ENCODE measurements around the gene ZEB1. TPM values are rescaled to one million over a fixed set of nuclear protein-coding genes. Genes with fewer than 3 reads are reported as not detected.
"Not testable (repeated sequence)": the region's sequence is repeated elsewhere in the genome, so short reads cannot be mapped to it uniquely, and the experiment has no call there.

The ZEB1 gene
- total RNA-seq, 1 donor from 2014 or later: 162 TPM

DNA sequence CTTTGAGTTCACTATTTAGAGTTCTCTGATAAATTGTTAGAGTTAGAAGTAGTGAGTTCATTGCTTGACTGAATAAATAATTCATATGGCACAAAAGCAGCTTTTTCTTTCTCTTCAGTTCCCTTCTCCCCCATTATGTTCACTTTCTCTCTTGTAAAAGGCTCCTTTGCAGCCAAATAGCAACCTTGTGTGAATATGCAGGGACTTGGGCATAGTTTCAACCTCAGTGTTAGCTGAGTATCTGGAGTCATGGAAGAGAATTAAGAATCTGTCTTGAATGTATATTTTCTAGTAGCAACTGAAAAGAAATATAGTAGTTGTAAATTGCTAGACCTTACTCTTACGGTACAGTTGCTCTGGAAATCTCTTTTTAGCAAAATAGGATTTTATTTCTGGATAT, 31.9 kb downstream of the ZEB1 start:
- Mint-ChIP-seq H3K36me3 (ENCODE audit: unreplicated experiment) (no peaks in the 10 kb centered on the region), H3K9me3 (ENCODE audit: unreplicated experiment) (no peaks in the 10 kb centered on the region), H3K27ac (ENCODE audit: unreplicated experiment) (no peak overlapping the region), H3K4me3 (ENCODE audit: unreplicated experiment) (no peak overlapping the region), H3K27me3 (ENCODE audit: unreplicated experiment) (no peaks in the 10 kb centered on the region), H3K4me1 (ENCODE audit: low read depth, unreplicated experiment) (peaks cover 53% of the 10 kb centered on the region)
- DNase-seq: no peak
- TF ChIP-seq, protein P1, sequence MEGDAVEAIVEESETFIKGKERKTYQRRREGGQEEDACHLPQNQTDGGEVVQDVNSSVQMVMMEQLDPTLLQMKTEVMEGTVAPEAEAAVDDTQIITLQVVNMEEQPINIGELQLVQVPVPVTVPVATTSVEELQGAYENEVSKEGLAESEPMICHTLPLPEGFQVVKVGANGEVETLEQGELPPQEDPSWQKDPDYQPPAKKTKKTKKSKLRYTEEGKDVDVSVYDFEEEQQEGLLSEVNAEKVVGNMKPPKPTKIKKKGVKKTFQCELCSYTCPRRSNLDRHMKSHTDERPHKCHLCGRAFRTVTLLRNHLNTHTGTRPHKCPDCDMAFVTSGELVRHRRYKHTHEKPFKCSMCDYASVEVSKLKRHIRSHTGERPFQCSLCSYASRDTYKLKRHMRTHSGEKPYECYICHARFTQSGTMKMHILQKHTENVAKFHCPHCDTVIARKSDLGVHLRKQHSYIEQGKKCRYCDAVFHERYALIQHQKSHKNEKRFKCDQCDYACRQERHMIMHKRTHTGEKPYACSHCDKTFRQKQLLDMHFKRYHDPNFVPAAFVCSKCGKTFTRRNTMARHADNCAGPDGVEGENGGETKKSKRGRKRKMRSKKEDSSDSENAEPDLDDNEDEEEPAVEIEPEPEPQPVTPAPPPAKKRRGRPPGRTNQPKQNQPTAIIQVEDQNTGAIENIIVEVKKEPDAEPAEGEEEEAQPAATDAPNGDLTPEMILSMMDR (IDR thresholded peaks at IDR 0.05; ENCODE audit: partially characterized antibody, unreplicated experiment): no peak

DNA sequence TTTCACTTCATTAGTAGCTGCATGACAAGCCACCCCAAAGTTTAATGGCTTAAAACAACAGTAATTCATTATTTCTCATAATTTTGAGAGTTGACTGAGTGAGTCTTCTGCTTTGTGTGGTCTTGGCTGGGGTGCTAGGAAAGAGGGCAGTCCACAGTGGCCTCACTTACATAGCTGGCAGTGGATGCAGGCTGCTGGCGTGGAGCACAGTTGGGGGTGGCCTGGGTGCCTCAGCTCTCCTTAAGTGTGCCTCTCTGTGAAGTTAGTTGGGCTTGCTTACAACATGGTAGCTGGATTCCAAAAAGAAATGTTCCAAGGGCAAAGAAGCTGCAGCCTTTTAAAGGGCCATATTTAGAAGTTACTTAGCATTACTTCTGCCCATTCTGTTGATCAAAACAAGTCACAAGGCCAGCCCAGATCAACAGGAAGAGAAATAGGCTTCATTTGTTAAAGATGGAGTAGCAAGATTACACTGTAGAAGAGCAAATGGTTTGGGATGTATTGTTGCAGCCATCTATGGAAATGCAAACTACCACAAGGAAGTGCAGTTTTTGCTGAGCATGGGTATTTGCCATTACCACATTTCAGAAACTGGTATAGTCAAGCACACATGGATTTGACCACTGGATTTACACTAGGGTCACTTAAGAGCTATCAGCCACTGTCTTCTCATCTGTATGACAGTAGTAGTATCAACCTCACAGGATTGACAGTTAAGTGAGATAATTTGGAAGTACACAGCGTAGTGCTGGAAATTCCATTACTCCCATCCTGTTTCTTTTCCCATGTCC, 33.6 kb downstream of the ZEB1 start:
- H3K9me3 Mint-ChIP-seq (ENCODE audit: unreplicated experiment): no peaks in the 10 kb centered on the region
- TF ChIP-seq, protein P1 (IDR thresholded peaks at IDR 0.05; ENCODE audit: partially characterized antibody, unreplicated experiment): no peak
- H3K36me3 Mint-ChIP-seq (ENCODE audit: unreplicated experiment): no peaks in the 10 kb centered on the region
- H3K4me1 Mint-ChIP-seq (ENCODE audit: low read depth, unreplicated experiment): peaks cover 44% of the 10 kb centered on the region
- DNase-seq: no peak
- H3K4me3 Mint-ChIP-seq (ENCODE audit: unreplicated experiment): no peak overlapping the region
- no peaks in the 10 kb centered on the region for H3K27me3 Mint-ChIP-seq (ENCODE audit: unreplicated experiment)
- H3K27ac Mint-ChIP-seq (ENCODE audit: unreplicated experiment): no peak overlapping the region

DNA sequence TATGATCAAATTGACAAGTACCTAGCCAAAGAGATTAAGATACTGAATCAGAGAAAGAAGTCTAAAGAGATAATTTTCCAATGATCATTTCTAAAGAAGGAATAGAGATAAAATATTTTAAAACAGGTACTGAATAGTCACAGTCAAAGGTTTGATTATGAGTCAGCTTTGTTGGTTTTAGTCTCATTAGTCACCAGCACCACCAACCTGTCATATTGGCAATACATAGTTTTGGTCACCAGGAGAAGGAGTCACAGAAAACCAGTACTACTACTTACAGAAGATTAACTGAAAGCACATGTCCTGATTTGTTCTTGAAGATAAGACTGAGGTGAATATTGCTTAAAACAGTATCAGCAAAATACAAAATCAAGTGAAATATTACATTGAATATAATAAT, 34.6 kb downstream of the ZEB1 start:
- Mint-ChIP-seq H3K4me3 (ENCODE audit: unreplicated experiment) (no peak overlapping the region), H3K36me3 (ENCODE audit: unreplicated experiment) (no peaks in the 10 kb centered on the region), H3K27me3 (ENCODE audit: unreplicated experiment) (no peaks in the 10 kb centered on the region), H3K27ac (ENCODE audit: unreplicated experiment) (no peak overlapping the region), H3K4me1 (ENCODE audit: low read depth, unreplicated experiment) (peaks cover 46% of the 10 kb centered on the region), H3K9me3 (ENCODE audit: unreplicated experiment) (no peaks in the 10 kb centered on the region)
- TF ChIP-seq, protein P1 (IDR thresholded peaks at IDR 0.05; ENCODE audit: partially characterized antibody, unreplicated experiment): no peak
- DNase-seq: no peak

DNA sequence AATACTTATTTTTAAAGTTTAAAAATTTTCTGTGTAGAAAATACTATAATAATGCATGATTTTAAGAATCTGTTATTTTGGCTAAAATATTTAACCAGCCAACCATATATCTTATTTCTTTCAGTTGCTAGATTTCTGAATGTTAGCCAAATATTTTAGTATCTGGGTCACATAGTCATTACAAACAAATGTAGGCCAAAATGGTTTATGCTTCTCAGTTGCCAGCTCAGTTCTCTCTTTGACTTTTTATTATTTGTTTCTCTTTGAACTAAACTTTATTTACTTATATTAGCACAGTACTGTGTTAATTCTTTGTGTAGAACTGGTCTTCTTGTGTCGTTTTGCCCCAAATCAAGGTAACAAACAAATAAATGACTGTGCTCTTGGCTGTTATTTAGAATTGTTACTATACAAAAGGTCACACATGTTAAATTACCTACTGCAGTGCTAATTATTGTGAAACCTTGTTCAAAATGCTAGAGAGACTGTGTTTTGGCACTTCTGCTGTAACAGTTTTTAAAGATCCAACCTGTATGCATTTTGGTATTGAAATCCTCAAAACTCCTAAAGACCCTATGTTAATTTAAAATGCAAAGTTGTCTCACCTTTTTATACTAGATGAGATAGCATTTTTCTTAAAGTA, 39.8 kb downstream of the ZEB1 start:
- Mint-ChIP-seq H3K27ac (ENCODE audit: unreplicated experiment) (no peak overlapping the region), H3K4me3 (ENCODE audit: unreplicated experiment) (no peak overlapping the region), H3K9me3 (ENCODE audit: unreplicated experiment) (peaks cover 8% of the 10 kb centered on the region), H3K27me3 (ENCODE audit: unreplicated experiment) (peaks cover 8% of the 10 kb centered on the region), H3K36me3 (ENCODE audit: unreplicated experiment) (peaks cover 11% of the 10 kb centered on the region), H3K4me1 (ENCODE audit: low read depth, unreplicated experiment) (peaks cover 25% of the 10 kb centered on the region)
- TF ChIP-seq, protein P1 (IDR thresholded peaks at IDR 0.05; ENCODE audit: partially characterized antibody, unreplicated experiment): no peak
- DNase-seq: no peak

DNA sequence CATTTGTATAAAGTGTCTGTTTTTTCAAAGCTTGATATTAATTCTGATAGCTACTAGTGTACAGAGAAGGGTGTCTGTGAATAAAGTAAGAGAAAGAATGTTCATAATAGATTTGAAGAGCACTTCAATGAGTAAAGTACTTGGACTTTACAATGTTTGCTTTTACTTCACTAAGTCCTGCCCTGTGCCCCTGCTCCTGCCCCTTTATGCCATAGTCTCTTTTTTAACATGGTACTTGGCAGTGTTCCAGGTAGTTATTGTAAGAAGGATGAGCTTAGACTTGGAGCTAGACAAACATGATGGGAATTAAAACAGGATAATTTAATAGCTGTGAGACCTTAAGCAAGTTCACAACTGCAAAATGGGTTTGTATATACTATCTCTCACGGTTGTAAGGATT, 41.0 kb downstream of the ZEB1 start:
- DNase-seq: no peak
- peaks cover 11% of the 10 kb centered on the region for H3K36me3 Mint-ChIP-seq (ENCODE audit: unreplicated experiment)
- no peak overlapping the region for H3K27ac Mint-ChIP-seq (ENCODE audit: unreplicated experiment)
- H3K27me3 Mint-ChIP-seq (ENCODE audit: unreplicated experiment): peaks cover 8% of the 10 kb centered on the region
- peaks cover 20% of the 10 kb centered on the region for H3K4me1 Mint-ChIP-seq (ENCODE audit: low read depth, unreplicated experiment)
- no peak overlapping the region for H3K4me3 Mint-ChIP-seq (ENCODE audit: unreplicated experiment)
- peaks cover 10% of the 10 kb centered on the region for H3K9me3 Mint-ChIP-seq (ENCODE audit: unreplicated experiment)
- TF ChIP-seq, protein P1 (IDR thresholded peaks at IDR 0.05; ENCODE audit: partially characterized antibody, unreplicated experiment): no peak

DNA sequence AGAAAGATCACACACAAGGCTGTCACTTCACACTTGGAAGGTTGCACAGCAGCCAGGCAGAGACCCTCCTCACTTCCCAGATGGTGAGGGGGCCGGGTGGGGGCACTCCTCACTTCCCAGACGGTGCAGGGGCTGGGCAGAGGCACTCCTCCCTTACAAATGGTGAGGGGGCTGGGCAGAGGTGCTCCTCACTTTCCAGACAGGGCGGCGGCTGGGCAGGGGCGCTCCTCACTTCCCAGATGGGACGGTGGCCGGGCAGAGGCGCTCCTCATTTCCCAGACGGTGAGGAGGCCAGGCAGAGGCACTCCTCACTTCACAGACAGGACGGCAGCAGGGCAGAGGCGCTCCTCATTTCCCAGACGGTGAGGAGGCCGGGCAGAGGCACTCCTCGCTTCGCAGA, 42.5 kb downstream of the ZEB1 start:
- not testable (repeated sequence) for H3K27ac Mint-ChIP-seq (ENCODE audit: unreplicated experiment); H3K4me3 Mint-ChIP-seq (ENCODE audit: unreplicated experiment); H3K9me3 Mint-ChIP-seq (ENCODE audit: unreplicated experiment); DNase-seq; H3K27me3 Mint-ChIP-seq (ENCODE audit: unreplicated experiment)
- Mint-ChIP-seq H3K36me3 (ENCODE audit: unreplicated experiment) (peaks cover 11% of the 10 kb centered on the region), H3K4me1 (ENCODE audit: low read depth, unreplicated experiment) (peaks cover 15% of the 10 kb centered on the region)
